GM18909 (cell line): Measurements from ENCODE around the gene ZNF792.
"Not testable (repeated sequence)": the region's sequence is repeated elsewhere in the genome, so short reads cannot be mapped to it uniquely, and the experiment has no call there.

Source experiments
- ATAC-seq: cut with Tn5 transposase; IDR thresholded peaks from one replicate; pipeline ENCODE4 v1.9.1; 2021; ENCODE audit warnings: mild to moderate bottlenecking; ENCODE audit not compliant: unreplicated experiment, poor library complexity

The ZNF792 gene

GRCh38 chr19:34999498-35000337 is 35.7 kb upstream of the ZNF792 start, which contains the start of gene GRAMD1A:
Gene GRAMD1A, plus strand, starts transcription at chr19:35000323. Its CDS starts 156 bp downstream, at chr19:35000479.
- peak; percentile 52 for ATAC-seq

- no peak for ATAC-seq
Observed at GRCh38 chr19:34998777-34999497, 34.9 kb upstream of the ZNF792 start.

GRCh38 chr19:34998224-34998623 is 34.2 kb upstream of the ZNF792 start:
- ATAC-seq: not testable (repeated sequence)

- no peak for ATAC-seq
Observed at GRCh38 chr19:34997071-34997617, 33.1 kb upstream of the ZNF792 start.

- ATAC-seq: no peak
Observed at GRCh38 chr19:34995551-34995950, 31.5 kb upstream of the ZNF792 start.

- no peak for ATAC-seq
Observed at GRCh38 chr19:34994643-34995541, 30.9 kb upstream of the ZNF792 start.

GRCh38 chr19:34994286-34994642 is 30.2 kb upstream of the ZNF792 start:
- ATAC-seq: no peak

GRCh38 chr19:34992582-34992981 is 28.6 kb upstream of the ZNF792 start:
- ATAC-seq: not testable (repeated sequence)

GRCh38 chr19:34991542-34992333 is 27.7 kb upstream of the ZNF792 start:
- no peak for ATAC-seq

GRCh38 chr19:34990578-34991192 is 26.7 kb upstream of the ZNF792 start:
- ATAC-seq: no peak

- ATAC-seq: no peak
Observed at GRCh38 chr19:34989298-34989697, 25.3 kb upstream of the ZNF792 start.

GRCh38 chr19:34988119-34988518 is 24.1 kb upstream of the ZNF792 start:
- ATAC-seq: no peak

- ATAC-seq: no peak
Observed at GRCh38 chr19:34985249-34986022, 21.4 kb upstream of the ZNF792 start.

- no peak for ATAC-seq
Observed at GRCh38 chr19:34984287-34984686, 20.3 kb upstream of the ZNF792 start.

GRCh38 chr19:34983786-34984185 is 19.8 kb upstream of the ZNF792 start:
- no peak for ATAC-seq

- no peak for ATAC-seq
Observed at GRCh38 chr19:34982275-34982674, 18.2 kb upstream of the ZNF792 start.

GRCh38 chr19:34979819-34980640 is 16.0 kb upstream of the ZNF792 start:
- no peak for ATAC-seq
